GM18873 (cell line): ENCODE data around the gene TMEM266.

Experiments
- ATAC-seq: cut with Tn5 transposase; IDR thresholded peaks from one replicate; pipeline ENCODE4 v1.9.1; 2021; ENCODE audit warnings: mild to moderate bottlenecking, moderate library complexity, moderate number of reproducible peaks; ENCODE audit not compliant: unreplicated experiment, low FRiP score

Gene TMEM266

DNA sequence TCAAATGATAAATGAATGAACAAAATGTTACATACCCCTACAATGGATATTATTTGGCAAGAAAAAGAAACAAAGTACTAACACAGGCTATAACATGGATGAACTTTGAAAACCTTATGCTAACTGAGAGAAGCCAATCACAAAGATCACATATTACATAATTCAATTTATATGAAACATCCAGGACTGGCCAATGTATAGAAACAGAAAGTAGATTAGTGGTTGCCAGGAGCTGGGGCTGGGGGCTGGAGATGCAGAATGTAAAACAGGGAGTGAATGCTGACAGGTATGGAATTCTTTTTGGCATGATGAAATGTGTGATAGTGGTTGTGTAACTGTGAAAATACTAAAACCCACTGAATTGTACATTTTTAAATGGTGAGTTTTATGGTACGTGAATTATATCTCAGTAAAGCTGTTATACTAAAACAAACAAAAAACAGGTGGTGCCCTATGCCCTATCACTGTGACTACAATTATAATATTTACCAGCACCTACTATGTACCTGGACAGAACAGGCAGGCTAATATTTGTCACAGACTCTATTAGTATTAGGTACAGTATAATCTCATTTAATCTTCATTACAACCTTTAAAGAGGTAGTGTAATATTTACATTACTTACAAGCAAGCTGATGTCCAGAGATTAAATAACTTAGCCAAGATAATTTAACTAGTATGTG is 161.4 kb downstream of the TMEM266 start:
- ATAC-seq, result no peak

DNA sequence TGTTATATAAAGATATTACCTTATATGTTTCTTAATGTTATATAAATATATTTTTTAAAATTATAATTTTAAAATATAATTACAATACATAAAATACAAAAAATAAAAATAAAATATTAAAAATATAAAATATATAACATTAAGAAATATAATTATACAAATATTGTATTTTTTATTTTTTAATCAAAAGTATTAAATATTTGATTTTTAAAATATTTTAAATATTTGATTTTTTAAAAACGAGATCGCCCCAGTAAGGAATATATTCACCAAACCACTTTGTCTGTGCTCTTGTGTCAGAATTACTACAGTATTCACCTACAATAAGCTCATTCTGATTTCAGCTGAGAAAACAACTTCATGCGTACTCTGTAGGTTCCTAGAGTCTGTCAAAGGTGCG is 162.4 kb downstream of the TMEM266 start:
- ATAC-seq, result no peak

DNA sequence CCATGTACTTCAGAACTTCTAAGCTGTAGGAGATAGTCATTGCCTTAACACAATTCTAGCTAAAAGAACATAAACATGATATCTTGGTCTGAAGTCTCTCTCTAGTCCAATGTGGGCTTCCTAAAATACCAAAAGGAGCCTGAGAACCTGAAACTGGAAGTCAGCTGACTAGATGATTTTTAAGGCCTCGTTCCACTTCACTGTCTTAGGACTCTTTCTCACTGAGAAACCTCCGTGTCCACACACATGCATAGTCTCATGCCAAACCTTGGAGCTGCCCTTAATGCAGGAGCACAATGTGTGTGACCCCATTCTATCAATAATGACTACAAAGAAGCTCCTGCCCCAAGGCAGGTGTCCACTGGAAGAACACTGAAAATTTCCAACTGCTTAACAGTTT is 163.7 kb downstream of the TMEM266 start:
- ATAC-seq, result no peak

DNA sequence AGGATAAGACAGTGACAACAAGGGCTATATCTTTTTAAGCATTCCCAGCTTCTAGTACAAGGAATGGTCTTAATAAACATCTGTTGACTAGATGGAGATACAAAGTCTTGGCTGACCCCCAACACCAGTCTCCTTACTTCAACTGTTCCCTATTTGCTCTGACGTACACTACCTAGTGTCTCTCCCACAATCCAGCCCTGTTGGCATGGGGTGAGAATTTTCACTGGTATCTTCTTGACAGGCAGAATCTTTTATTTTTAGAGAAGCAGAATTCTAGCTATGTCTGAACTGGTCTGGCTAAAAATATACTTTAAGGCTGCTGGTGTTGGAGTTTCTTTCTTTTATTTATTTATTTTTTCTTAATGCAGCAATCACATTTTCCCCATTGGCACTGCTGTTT is 169.5 kb downstream of the TMEM266 start:
- no peak for ATAC-seq

DNA sequence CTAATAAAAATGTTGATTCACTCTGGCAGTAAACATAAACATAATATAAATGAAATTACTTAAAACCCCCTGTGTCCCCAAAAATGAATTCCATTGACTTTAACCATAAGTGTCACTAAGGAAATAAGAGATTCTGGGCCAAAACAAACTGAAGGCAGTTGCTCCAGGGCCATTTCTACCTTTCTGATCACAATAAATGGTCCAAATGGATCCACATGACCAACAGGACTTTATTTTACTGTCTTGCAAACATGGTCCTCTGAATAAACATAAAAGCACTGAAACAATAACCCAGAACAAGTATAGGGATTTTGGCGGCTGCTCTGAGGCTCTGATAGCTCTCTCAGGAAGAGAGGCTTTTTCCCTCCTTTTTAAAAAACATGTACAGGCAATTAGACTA is 174.1 kb downstream of the TMEM266 start:
- ATAC-seq, result no peak

DNA sequence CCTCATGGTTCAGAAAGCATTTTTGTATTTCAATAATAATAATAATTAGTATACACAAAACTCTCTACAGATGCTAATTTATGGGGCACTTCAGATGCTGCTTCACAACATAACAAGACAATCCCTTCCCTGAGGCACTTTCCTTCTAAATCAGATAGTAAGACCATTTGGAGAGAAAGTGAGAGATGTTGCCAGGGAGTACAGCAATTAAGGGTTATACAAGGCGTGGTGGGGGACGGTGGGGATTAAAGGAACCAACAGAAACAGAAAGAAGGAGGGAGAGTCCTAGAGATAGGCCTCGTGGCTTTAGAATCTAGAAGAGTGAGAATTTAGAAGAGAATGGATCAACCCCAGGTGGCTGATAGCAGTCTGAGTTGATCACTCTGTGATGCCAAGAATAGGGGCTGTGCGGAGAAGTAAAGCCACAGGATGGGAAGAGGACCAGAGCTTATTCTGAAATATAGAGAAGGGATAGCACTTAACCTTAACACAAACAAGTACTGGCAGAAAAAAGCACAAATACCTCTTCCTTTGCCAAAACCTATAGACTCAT is 174.6 kb downstream of the TMEM266 start:
- no peak for ATAC-seq

DNA sequence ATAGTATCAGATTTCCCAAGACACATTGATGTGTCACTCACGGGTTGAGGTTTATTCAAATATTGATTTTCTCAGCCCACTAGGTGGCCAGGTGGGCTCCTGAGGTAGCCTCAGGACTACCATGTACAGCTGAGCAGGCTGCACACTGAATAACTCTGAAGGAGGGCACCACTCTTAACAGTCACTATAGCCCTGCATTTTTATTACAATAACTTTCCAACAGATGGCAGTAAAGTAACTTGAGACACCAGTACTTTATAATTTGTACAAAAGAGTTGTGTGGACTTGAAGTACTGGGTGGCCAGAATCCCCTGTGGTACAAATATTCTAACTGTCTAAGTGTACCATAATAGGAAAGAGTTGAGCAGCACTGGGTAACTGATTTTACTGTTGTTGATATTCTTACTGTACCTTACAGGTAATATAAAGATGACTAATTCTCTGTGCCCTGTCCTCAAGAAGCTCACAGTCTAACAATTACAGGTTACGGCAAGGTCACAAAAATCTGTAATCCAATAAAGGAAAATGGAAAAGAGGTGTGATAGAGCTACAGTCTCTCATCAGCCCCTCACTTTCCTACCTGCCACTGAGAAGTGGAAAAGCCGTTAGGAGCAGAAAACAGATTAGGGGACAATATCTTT is 175.5 kb downstream of the TMEM266 start:
- ATAC-seq, result no peak

DNA sequence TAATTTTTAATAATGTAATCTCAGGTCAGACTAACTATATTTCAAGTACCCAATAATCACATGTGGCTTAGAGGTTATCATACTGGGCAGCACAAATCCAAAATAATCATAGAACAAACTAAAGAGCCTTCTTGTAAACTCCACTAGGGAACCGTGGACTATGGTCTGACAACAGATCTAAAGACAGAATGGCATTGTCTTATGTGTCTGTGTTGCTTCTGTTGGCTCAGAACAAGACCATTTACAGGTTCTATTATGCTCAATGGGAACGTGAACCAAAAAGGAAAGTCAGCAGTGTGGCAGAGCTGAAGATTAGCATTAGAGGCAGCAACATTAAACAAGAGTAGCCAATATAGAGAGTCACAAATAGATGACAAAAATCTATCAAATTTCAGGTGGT is 176.6 kb downstream of the TMEM266 start:
- no peak for ATAC-seq

DNA sequence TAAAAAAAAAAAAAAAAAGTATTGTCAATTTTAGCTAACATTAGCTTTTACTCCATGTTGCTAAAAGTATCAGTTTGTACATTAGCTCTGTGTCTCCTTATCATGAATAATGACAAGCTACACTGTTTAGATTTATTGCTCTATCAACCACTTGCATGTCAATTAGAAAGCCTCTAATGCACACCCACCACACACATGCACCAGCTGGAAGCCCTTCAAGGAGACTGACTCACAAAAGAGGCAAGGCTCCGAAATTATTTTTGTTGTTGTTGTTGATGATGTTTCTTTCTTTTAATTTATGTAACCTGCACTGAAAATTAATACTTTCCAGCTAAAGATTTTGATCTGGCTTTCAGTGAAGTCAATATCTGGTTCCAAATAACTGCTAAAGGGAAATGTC is 180.0 kb downstream of the TMEM266 start:
- no peak for ATAC-seq

DNA sequence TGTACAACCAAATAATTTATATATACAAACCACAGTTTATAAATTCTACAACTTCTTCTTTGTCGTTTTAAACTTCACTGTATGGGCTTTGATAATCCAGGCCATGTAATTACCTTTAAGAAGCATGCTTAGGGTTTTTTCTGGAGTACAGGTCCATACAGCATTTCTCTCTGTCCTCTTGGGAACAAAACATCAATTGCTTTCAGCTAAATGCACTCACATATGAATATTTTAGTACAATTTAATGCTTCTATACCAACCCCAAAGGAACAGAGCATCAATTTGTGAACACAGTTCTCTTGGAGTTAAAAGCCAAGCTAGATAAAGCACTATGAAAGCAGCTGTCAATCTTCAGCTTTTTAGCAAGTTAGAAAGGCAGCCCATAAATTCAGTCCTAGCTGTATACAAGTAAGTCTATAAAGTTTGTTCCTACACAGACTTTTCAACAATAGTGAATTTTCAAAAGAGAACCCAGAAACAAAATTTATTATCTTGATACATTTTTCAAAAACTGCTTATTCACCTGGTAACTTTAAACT is 185.4 kb downstream of the TMEM266 start:
- ATAC-seq, result no peak

DNA sequence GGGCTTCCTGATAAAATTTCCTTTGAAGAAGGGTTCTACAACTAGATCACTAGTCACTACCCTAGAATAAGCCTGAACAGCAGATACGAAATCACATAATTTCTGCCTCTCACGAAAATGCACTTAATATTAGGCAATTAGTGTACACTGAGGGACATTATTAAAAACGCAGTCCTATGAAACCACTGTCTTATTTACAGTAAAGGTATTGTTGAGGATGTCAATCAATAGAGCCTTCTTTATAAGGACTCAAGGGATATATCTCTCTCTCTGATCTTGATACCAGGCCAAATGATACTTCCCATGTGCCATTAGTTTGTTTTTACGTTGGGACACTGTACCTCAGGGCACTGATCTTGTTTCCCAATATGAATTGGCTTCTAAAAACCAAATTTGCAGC is 191.9 kb downstream of the TMEM266 start:
- ATAC-seq, result no peak

DNA sequence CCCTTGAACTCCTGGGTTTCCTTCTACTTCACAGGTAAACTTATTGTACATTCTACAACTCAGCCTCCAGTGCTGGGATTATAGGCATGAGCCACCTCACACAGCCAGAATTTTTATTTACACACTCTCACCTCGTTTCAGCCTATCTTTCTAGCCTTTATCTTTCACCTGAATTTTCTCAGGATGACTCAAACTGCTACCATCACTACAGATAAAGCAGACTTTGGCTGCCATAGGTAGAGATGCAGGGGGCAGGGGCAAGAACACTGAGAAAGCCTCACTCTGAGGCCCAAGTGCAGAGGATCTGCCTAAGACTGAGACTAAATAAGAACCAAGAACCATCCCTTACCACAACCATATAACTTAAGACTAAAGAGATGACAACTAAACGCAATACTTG is 192.5 kb downstream of the TMEM266 start:
- no peak for ATAC-seq

DNA sequence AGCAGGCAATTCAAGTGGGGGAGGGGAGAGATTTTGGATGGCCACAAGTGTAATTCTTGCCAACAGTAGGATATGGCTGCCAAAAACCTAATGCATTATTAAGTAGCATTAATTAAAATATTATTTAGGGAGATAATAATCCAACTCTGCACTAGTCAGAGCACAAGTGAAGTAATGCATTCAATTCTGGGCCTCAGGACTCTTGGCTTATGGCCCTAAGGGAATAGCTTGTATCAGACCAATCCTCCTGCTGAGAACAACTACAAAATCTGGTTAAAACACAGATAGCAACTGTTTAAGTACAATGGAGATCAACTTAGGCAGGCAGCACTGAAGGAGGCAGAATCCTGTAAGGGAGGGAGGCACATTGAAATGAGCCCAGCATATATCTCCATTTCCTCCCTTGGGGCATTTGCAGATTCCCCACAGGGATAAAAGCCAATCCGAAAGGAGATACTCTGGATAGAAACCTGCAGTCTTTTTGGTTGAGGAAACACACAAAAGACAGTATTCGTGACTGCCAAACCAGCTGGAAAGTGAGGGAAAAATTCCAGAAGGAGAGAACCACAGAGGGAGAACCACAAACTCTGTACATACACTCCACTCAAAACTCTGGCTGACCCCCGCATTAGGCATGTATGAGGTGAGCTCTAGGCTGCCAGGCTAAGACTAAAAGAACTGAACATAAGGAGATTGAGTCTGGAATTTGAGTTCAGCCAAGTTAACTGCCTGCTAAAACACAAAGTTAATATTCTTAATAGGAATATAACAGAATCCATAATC is 194.1 kb downstream of the TMEM266 start:
- no peak for ATAC-seq
